Mesothelial cell of epicardium (in vitro differentiated cells): ENCODE measurements around the gene DCLK3. TPM values are rescaled to one million over a fixed set of nuclear protein-coding genes. Genes with fewer than 3 reads are reported as not detected.

Source experiments
- DNase-seq, 2 experiments: peaks; one replicate each; pipeline ENCODE4 v3.0.0; 2021; ENCODE audit warnings: low spot score in 2 of 2; ENCODE audit not compliant: unreplicated experiment in 2 of 2
- H3K27ac Mint-ChIP-seq: 2 replicates; pipeline ENCODE4 v1.8.0; 2021; ENCODE audit warnings: mixed read lengths
- H3K27me3 Mint-ChIP-seq: 2 replicates; pipeline ENCODE4 v1.8.0; 2021; ENCODE audit warnings: low read depth, mixed read lengths
- H3K36me3 Mint-ChIP-seq: 2 replicates; pipeline ENCODE4 v1.8.0; 2021; ENCODE audit warnings: mixed read lengths
- H3K4me1 Mint-ChIP-seq: 2 replicates; pipeline ENCODE4 v1.8.0; 2021; ENCODE audit warnings: mixed read lengths
- H3K4me3 Mint-ChIP-seq: 2 replicates; pipeline ENCODE4 v1.8.0; 2021; ENCODE audit warnings: mild to moderate bottlenecking, moderate library complexity, mixed read lengths
- H3K9me3 Mint-ChIP-seq: 2 replicates; pipeline ENCODE4 v1.8.0; 2021; ENCODE audit warnings: mixed read lengths
- CTCF ChIP-seq: fragments of 200-600 bp; sonication (generic); IDR thresholded peaks from one replicate; pipeline ENCODE4 v1.5.0; 2021; ENCODE audit warnings: antibody characterized with exemption; ENCODE audit not compliant: unreplicated experiment
- total RNA-seq: library from RNA; stranded (reverse); gene quantifications from 3 replicates; pipeline ENCODE4 v1.2.1, GENCODE V29; 2021

The DCLK3 gene
- total RNA-seq, 1 donor from 2014 or later, result 0.38 TPM

- DNase-seq, result no peak
- peaks cover 2% of the 10 kb centered on the region for H3K4me1 Mint-ChIP-seq
- no peak overlapping the region for H3K27ac Mint-ChIP-seq
- H3K36me3 Mint-ChIP-seq, result no peaks in the 10 kb centered on the region
- no peaks in the 10 kb centered on the region for H3K9me3 Mint-ChIP-seq
- H3K27me3 Mint-ChIP-seq, result peaks cover 93% of the 10 kb centered on the region
- no peak for TF ChIP-seq CTCF
- H3K4me3 Mint-ChIP-seq, result peak overlapping the region; percentile 61
Observed at GRCh38 chr3:36765104-36765503, 751 bp upstream of the DCLK3 start.

- no peak for DNase-seq
- peak overlapping the region; percentile 61 for H3K4me3 Mint-ChIP-seq
- no peaks in the 10 kb centered on the region for H3K9me3 Mint-ChIP-seq
- no peaks in the 10 kb centered on the region for H3K36me3 Mint-ChIP-seq
- peaks cover 93% of the 10 kb centered on the region for H3K27me3 Mint-ChIP-seq
- peaks cover 2% of the 10 kb centered on the region for H3K4me1 Mint-ChIP-seq
- no peak for TF ChIP-seq CTCF
- H3K27ac Mint-ChIP-seq, result no peak overlapping the region
Observed at GRCh38 chr3:36764704-36765038, 318 bp upstream of the DCLK3 start.

DNA sequence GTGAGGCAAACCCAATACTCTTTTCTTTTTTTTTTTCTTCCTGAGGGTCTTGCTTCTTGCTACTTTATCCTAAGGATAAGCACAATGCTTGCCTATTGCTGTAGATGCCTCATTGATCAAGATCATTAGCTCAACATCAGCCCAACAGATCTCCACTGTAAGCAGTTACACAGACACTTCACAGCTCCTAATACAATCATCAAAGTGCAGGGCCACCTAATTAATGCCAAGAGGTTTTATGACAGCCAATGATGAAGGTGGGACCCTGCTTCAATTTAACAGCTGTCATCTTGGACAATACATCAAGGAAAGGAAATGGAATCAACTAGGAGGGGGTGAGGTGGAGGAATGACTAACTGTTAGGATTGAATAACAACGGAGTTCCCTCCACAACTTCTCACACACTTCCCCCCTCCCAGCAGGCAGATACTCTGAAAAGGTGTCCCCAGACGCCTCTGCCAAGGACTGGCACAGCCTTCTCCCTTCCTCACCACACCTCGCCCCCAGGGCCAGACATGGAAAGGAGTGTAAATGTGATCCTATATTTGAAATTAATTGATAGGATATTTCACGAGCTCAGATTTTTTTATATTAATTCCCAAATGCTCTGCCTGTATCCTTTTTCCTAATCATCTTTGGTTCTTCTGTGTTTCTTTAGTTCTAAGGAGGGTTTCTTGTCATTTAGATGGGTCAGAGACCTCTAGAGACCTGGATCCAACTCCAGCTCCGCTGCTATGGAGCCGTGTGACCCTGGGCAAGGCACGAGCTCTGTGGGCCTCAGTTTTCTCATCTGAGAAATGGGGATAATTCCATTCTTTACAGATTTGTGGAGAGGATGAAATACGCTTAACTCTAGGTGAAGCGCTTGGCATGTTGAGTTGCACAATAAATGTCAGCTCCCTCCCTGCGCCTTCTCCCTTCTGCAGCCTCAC is 1.2 kb downstream of the DCLK3 start:
- Mint-ChIP-seq H3K4me3 (peak overlapping the region; percentile 50), H3K36me3 (no peaks in the 10 kb centered on the region), H3K4me1 (peaks cover 2% of the 10 kb centered on the region), H3K27me3 (peaks cover 91% of the 10 kb centered on the region), H3K9me3 (no peaks in the 10 kb centered on the region), H3K27ac (no peak overlapping the region)
- no peak for TF ChIP-seq CTCF
- DNase-seq, result no peak

- no peaks in the 10 kb centered on the region for H3K36me3 Mint-ChIP-seq
- peaks cover 91% of the 10 kb centered on the region for H3K27me3 Mint-ChIP-seq
- H3K9me3 Mint-ChIP-seq, result no peaks in the 10 kb centered on the region
- no peak for TF ChIP-seq CTCF
- H3K27ac Mint-ChIP-seq, result no peak overlapping the region
- no peak overlapping the region for H3K4me3 Mint-ChIP-seq
- peaks cover 2% of the 10 kb centered on the region for H3K4me1 Mint-ChIP-seq
- DNase-seq, result no peak
Observed at GRCh38 chr3:36761779-36762178, 2.6 kb downstream of the DCLK3 start.

GRCh38 chr3:36756269-36756668 is 8.1 kb downstream of the DCLK3 start:
- no peaks in the 10 kb centered on the region for H3K36me3 Mint-ChIP-seq
- no peak for TF ChIP-seq CTCF
- H3K27ac Mint-ChIP-seq, result no peak overlapping the region
- no peak for DNase-seq
- H3K9me3 Mint-ChIP-seq, result no peaks in the 10 kb centered on the region
- peaks cover 84% of the 10 kb centered on the region for H3K27me3 Mint-ChIP-seq
- no peak overlapping the region for H3K4me3 Mint-ChIP-seq
- no peaks in the 10 kb centered on the region for H3K4me1 Mint-ChIP-seq
